ENCODE measurements around the gene CYP2S1. TPM values are rescaled to one million over a fixed set of nuclear protein-coding genes. Genes with fewer than 3 reads are reported as not detected.
A peak's percentile ranks its signal among the peaks of the same experiment; 100 is the strongest.
"Not testable (repeated sequence)": the region's sequence is repeated elsewhere in the genome, so short reads cannot be mapped to it uniquely, and the experiment has no call there.

Gene CYP2S1
- total RNA-seq, 1 donor from 2014 or later: 0.34 TPM

DNA sequence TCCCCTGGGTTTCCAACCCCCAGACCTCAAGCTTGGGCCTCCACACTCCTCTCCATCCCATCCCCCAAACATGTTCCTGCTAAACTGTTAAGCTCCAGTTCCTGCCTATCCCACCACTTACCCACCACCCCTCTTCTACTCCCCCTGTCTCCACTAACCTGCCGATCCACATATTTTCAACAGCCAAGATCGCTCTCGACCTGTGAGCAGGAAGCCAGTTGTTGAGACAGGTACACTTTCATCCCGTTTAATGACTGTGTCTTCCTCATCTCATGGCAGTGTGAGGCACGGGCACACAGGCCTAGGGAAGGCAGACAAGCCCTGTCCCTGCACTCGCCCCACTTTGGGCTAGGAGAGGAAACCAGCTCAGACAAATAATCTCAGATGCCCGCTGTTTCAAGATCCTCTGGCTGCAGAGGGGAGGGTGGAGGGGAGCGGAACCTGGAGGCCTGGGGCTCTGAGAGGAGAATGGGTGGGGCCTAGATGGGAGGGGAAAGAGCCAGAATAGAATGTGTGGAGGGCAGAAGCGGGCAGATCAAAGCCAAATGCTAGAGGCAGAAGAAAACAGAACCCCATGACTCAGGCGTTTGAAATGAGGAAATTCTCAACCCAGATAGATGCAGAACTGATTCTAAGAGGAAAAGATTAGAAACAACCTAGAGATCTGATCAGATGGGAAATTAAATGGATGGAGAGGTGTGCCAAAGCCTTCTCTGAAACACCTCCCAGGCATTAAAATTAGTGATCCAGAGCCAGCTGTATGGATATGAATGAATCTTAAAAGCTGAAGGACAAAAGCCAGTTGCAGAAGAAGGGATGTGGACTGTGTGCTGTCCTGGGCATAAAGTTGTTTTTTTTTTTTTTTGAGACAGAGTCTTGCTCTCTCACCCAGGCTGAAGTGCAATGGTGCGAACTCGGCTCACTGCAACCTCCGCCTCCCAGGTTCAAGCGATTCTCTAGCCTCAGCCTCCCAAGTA, 16.9 kb upstream of the CYP2S1 start:
- Mint-ChIP-seq H3K4me3 (ENCODE audit: low read depth) (no peak overlapping the region), H3K27ac (no peak overlapping the region), H3K27me3 (ENCODE audit: low read depth) (no peaks in the 10 kb centered on the region), H3K36me3 (ENCODE audit: low read depth) (no peaks in the 10 kb centered on the region), H3K4me1 (ENCODE audit: low read depth) (peaks cover 8% of the 10 kb centered on the region), H3K9me3 (no peaks in the 10 kb centered on the region)
- intact Hi-C loops (cut with micrococcal nuclease): no loop called here
- peak; percentile 29 for DNase-seq (ENCODE audit: low spot score)

DNA sequence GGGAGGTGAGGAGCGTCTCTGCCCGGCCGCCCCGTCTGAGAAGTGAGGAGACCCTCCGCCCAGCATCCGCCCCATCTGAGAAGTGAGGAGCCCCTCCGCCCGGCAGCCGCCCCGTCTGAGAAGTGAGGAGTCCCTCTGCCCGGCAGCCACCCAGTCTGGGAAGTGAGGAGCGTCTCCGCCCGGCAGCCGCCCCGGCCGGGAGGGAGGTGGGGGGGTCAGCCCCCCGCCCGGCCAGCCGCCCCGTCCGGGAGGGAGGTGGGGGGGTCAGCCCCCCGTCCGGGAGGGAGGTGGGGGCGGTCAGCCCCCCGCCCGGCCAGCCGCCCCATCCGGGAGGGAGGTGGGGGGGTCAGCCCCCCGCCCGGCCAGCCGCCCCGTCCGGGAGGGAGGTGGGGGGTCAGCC, 12.8 kb upstream of the CYP2S1 start:
- H3K36me3 Mint-ChIP-seq (ENCODE audit: low read depth); H3K27me3 Mint-ChIP-seq (ENCODE audit: low read depth); intact Hi-C loops (cut with micrococcal nuclease); DNase-seq (ENCODE audit: low spot score); H3K9me3 Mint-ChIP-seq; H3K4me3 Mint-ChIP-seq (ENCODE audit: low read depth); H3K27ac Mint-ChIP-seq; H3K4me1 Mint-ChIP-seq (ENCODE audit: low read depth): not testable (repeated sequence)

- Mint-ChIP-seq H3K36me3 (ENCODE audit: low read depth) (no peaks in the 10 kb centered on the region), H3K27ac (no peak overlapping the region), H3K4me3 (ENCODE audit: low read depth) (no peak overlapping the region), H3K27me3 (ENCODE audit: low read depth) (peaks cover 22% of the 10 kb centered on the region), H3K4me1 (ENCODE audit: low read depth) (peaks cover 1% of the 10 kb centered on the region), H3K9me3 (no peaks in the 10 kb centered on the region)
- DNase-seq (ENCODE audit: low spot score): no peak
- intact Hi-C loops (cut with micrococcal nuclease): no loop called here
Observed at GRCh38 chr19:41186971-41187883, 5.8 kb upstream of the CYP2S1 start.

DNA sequence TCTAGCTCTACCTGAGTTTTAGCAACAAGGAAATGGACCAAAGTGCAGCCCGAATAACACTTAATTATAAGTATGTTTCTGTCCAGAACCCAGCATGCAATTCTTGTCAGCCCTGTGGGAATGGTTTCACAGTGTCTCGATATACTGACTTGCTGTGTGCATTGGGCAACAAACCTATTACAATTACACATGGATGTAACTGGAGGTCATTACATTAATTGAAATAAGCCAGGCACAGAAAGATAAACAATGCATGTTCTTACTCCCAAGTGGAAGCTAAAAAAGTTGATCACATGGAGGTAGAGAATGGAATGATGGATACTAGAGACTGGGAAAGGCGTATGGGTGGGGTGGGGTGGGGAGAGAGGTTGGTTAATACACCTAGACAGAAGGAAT, 5.1 kb upstream of the CYP2S1 start:
- Mint-ChIP-seq H3K4me1 (ENCODE audit: low read depth) (peaks cover 7% of the 10 kb centered on the region), H3K9me3 (no peaks in the 10 kb centered on the region), H3K27me3 (ENCODE audit: low read depth) (peaks cover 29% of the 10 kb centered on the region), H3K4me3 (ENCODE audit: low read depth) (no peak overlapping the region), H3K27ac (no peak overlapping the region), H3K36me3 (ENCODE audit: low read depth) (no peaks in the 10 kb centered on the region)
- intact Hi-C loops (cut with micrococcal nuclease): no loop called here
- no peak for DNase-seq (ENCODE audit: low spot score)

- no peaks in the 10 kb centered on the region for H3K36me3 Mint-ChIP-seq (ENCODE audit: low read depth)
- H3K27me3 Mint-ChIP-seq (ENCODE audit: low read depth): peaks cover 36% of the 10 kb centered on the region
- H3K4me1 Mint-ChIP-seq (ENCODE audit: low read depth): peaks cover 10% of the 10 kb centered on the region
- intact Hi-C loops (cut with micrococcal nuclease): no loop called here
- no peaks in the 10 kb centered on the region for H3K9me3 Mint-ChIP-seq
- no peak for DNase-seq (ENCODE audit: low spot score)
- no peak overlapping the region for H3K4me3 Mint-ChIP-seq (ENCODE audit: low read depth)
- H3K27ac Mint-ChIP-seq: no peak overlapping the region
Observed at GRCh38 chr19:41189425-41190065, 3.5 kb upstream of the CYP2S1 start.

DNA sequence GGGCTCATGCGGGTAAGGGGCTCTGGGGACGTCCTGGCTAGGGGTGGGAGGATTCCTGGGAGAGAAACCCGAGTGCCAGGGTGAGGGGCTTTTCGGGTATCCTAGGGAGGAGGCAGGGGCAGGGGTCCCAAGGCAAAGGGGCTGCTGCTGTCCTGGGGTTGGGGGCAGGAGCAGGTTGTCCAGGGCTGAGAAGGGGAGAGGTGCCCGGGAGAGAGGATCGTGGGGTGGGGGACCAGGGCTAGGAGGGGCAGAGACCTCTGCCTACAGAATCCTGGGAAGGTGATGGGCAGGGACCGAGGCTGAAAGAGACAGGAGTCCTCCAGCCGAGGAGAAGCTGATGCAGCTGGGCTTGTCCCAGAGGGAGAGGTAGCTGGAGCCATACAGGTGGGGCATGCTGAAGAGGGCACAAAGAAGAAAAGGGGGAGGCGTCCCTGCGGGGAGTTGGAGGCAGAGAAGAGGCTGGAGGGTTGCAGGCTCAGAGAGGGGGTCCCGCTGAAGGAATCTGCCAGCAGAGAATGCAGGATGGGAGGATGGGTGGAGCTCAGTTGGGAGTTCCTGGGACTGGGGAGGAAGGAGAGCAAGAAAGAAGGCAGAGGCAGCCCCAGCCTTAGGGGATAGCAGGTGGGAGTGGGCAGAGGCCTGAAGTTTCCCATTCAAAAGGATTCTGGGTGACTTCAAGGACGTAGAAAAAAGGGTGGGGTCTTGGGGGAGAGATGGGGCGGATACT, 574 bp downstream of the CYP2S1 start:
- no peak overlapping the region for H3K4me3 Mint-ChIP-seq (ENCODE audit: low read depth)
- intact Hi-C loops (cut with micrococcal nuclease): no loop called here
- peaks cover 37% of the 10 kb centered on the region for H3K27me3 Mint-ChIP-seq (ENCODE audit: low read depth)
- H3K4me1 Mint-ChIP-seq (ENCODE audit: low read depth): peaks cover 10% of the 10 kb centered on the region
- no peaks in the 10 kb centered on the region for H3K9me3 Mint-ChIP-seq
- DNase-seq (ENCODE audit: low spot score): no peak
- no peak overlapping the region for H3K27ac Mint-ChIP-seq
- H3K36me3 Mint-ChIP-seq (ENCODE audit: low read depth): no peaks in the 10 kb centered on the region

GRCh38 chr19:41194157-41194552, 1.1 kb downstream of the CYP2S1 start:
- no peaks in the 10 kb centered on the region for H3K9me3 Mint-ChIP-seq
- peaks cover 40% of the 10 kb centered on the region for H3K27me3 Mint-ChIP-seq (ENCODE audit: low read depth)
- intact Hi-C loops (cut with micrococcal nuclease): no loop called here
- DNase-seq (ENCODE audit: low spot score): no peak
- H3K4me1 Mint-ChIP-seq (ENCODE audit: low read depth): peaks cover 10% of the 10 kb centered on the region
- H3K36me3 Mint-ChIP-seq (ENCODE audit: low read depth): no peaks in the 10 kb centered on the region
- no peak overlapping the region for H3K4me3 Mint-ChIP-seq (ENCODE audit: low read depth)
- H3K27ac Mint-ChIP-seq: no peak overlapping the region

DNA sequence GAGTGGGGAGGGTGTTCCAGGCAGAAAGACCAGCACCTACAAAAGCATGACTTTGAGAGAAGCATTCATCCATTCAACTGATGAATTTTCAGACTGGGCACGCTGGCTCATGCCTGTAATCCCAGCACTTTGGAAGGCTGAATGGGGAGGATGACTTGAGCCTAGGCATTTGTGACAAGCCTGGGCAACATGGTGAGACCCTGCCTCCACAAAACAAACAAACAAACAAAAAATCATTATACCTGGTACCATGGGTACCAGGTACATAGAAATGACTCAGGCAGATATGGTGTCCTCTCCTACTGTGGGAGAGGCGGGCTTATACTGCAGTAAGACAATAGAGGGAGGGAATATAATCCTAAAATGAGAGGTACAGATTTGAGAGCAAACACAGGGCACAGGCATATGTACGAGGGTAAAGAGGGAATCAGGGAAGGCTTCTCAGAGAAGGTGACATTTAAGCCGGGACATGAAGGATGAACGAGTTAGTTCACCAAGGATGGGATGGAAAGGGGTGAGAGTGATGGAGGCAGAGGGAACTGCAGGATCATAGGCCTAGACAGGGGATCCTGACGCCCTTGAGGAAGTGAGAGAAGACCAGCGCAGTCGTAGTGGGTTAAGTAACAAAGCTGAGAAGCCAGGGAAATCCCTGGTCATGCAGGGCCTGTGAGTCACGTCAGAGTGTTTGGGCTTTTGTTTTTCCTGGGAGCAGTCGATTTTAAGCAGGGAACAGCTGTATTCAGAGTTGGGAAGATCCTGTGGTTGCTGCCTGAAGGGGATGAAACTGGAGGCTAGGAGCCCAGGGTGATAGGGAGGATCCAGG, 2.9 kb downstream of the CYP2S1 start:
- H3K27me3 Mint-ChIP-seq (ENCODE audit: low read depth): peaks cover 31% of the 10 kb centered on the region
- no peak overlapping the region for H3K27ac Mint-ChIP-seq
- H3K36me3 Mint-ChIP-seq (ENCODE audit: low read depth): no peaks in the 10 kb centered on the region
- no peaks in the 10 kb centered on the region for H3K9me3 Mint-ChIP-seq
- DNase-seq (ENCODE audit: low spot score): no peak
- intact Hi-C loops (cut with micrococcal nuclease): no loop called here
- H3K4me3 Mint-ChIP-seq (ENCODE audit: low read depth): no peak overlapping the region
- H3K4me1 Mint-ChIP-seq (ENCODE audit: low read depth): peaks cover 10% of the 10 kb centered on the region

- H3K4me3 Mint-ChIP-seq (ENCODE audit: low read depth): no peak overlapping the region
- intact Hi-C loops (cut with micrococcal nuclease): no loop called here
- H3K27ac Mint-ChIP-seq: no peak overlapping the region
- no peak for DNase-seq (ENCODE audit: low spot score)
- H3K4me1 Mint-ChIP-seq (ENCODE audit: low read depth): peaks cover 5% of the 10 kb centered on the region
- no peaks in the 10 kb centered on the region for H3K36me3 Mint-ChIP-seq (ENCODE audit: low read depth)
- peaks cover 16% of the 10 kb centered on the region for H3K27me3 Mint-ChIP-seq (ENCODE audit: low read depth)
- H3K9me3 Mint-ChIP-seq: no peaks in the 10 kb centered on the region
Observed at GRCh38 chr19:41198559-41198958, 5.5 kb downstream of the CYP2S1 start.

DNA sequence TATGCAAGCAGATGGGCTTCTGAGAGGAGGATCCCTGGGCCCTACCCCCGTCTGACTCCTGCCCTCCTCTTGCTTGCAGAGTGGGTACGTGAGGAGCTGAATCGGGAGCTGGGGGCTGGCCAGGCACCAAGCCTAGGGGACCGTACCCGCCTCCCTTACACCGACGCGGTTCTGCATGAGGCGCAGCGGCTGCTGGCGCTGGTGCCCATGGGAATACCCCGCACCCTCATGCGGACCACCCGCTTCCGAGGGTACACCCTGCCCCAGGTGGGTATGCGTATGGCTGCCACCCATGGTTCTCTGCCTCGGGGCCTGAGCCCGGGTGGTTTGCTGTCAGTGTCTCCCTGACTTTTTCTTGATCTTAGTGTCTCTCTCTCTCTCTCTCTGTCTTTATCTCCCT, 10.4 kb downstream of the CYP2S1 start:
- DNase-seq (ENCODE audit: low spot score): no peak
- Mint-ChIP-seq H3K4me1 (ENCODE audit: low read depth) (peaks cover 19% of the 10 kb centered on the region), H3K9me3 (no peaks in the 10 kb centered on the region), H3K27me3 (ENCODE audit: low read depth) (peaks cover 5% of the 10 kb centered on the region), H3K27ac (no peak overlapping the region), H3K4me3 (ENCODE audit: low read depth) (no peak overlapping the region), H3K36me3 (ENCODE audit: low read depth) (no peaks in the 10 kb centered on the region)
- intact Hi-C loops (cut with micrococcal nuclease): no loop called here

DNA sequence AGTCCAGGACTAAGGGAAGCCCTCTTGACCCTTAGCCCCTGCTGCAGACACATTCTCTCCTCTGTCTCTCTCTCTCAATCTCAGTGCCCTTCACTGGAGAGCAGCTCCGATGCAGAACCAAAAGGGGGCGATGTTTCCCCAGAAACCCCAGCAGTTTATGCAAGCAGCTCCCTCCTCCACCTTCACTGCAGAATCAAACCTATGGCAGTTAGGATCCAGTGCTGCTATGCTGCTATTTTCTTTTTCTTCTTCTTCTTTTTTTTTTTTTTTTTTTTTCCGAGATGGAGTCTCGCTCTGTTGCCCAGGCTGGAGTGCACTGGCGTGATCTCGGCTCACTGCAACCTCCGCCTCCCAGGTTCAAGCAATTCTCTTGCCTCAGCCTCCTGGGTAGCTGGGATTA, 11.3 kb downstream of the CYP2S1 start:
- not testable (repeated sequence) for H3K27ac Mint-ChIP-seq; H3K27me3 Mint-ChIP-seq (ENCODE audit: low read depth); H3K36me3 Mint-ChIP-seq (ENCODE audit: low read depth); H3K9me3 Mint-ChIP-seq; H3K4me3 Mint-ChIP-seq (ENCODE audit: low read depth)
- intact Hi-C loops (cut with micrococcal nuclease): loop anchor here (1.0 kb wide), 2 partner anchors 58 to 104 kb away; no protein-coding TSS in a partner anchor
- H3K4me1 Mint-ChIP-seq (ENCODE audit: low read depth): peaks cover 19% of the 10 kb centered on the region
- peak; percentile 73 for DNase-seq (ENCODE audit: low spot score)
